ENCODE measurements around the gene NOX3.
"Not testable (repeated sequence)": the region's sequence is repeated elsewhere in the genome, so short reads cannot be mapped to it uniquely, and the experiment has no call there.

The NOX3 gene

DNA sequence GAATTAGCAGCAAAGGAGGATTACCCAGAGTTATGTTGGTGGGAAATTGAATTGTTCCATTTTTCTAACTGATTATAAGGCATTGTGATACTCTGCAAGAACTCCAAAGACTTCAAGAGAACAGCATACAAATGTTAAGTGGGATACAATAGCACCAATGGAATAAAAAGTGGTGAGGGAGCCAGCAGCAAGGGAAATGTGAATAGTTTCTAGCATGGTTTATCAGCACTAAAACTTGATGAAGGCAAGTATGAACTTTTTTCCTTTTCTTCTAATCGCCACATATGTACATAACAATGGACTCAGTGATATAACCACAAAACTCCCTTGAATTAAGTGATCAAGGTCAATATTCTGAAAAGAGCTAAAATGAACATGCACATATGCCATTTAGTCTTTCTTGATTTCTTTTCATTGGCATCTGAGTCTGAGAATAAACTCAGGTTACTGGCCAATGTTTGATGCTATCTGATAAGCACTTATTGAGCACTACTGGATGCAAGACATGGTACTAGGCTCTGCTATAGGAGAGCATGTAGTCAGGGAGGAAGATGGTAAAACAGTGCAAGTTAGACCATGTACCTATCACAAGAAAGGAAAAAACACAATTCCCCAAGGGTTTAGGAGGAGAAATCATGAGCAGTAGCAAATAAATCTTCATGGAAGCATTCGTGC is 36.6 kb upstream of the NOX3 start:
- Histone ChIP-seq H3K36me3 (no peaks in the 10 kb centered on the region), H3K9me3 (peaks cover 8% of the 10 kb centered on the region), H3K27me3 (no peaks in the 10 kb centered on the region), H3K4me1 (no peaks in the 10 kb centered on the region), H3K4me2 (no peak overlapping the region), H3K9ac (no peak overlapping the region), H4K20me1 (no peaks in the 10 kb centered on the region), H3K4me3 (no peak overlapping the region), H3K27ac (no peak overlapping the region)
- TF ChIP-seq Cebpa-rat (IDR thresholded peaks at IDR 0.05) = no peak

DNA sequence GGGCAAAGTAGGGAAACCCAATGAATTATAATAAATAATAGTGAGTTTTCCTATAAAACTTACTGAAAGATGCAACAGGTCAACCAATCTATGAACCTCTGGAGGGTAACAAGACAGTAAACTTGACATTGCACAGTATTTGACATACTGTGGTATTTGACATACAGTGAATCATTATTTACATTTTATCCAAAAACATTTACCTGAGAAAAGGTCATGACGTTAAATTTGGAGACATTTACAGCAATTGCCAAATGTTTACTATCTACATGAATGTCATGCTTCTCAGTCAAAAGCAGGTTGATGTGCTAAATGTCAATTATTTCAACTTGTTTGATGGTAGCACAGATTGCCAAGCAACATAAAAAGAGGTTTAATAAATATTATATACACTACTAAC is 35.8 kb upstream of the NOX3 start:
- Histone ChIP-seq H3K9ac (no peak overlapping the region), H3K9me3 (peaks cover 8% of the 10 kb centered on the region), H3K4me3 (no peak overlapping the region), H3K4me2 (no peak overlapping the region), H3K4me1 (no peaks in the 10 kb centered on the region), H4K20me1 (no peaks in the 10 kb centered on the region), H3K36me3 (no peaks in the 10 kb centered on the region), H3K27me3 (no peaks in the 10 kb centered on the region), H3K27ac (no peak overlapping the region)
- no peak for TF ChIP-seq Cebpa-rat (IDR thresholded peaks at IDR 0.05)

DNA sequence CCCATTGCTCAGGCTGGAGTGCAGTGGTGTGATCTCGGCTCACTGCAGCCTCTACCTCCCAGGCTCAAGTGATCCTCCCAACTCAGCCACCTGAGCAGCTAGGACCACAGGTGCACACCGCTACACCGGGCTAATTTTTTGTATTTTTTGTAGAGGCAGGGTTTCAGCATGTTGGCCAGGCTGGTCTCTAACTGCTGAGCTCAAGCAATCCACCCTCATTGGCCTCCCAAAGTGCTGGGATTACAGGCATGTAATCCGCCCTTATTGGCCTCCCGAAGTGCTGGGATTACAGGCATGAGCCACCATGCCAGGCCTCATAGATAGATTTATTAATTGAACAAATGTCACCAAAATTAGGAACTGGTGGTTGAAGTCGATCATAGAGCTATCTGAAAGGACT is 32.6 kb upstream of the NOX3 start:
- not testable (repeated sequence) for H3K4me2 ChIP-seq, H3K27me3 ChIP-seq, H3K9me3 ChIP-seq, H3K4me3 ChIP-seq, H3K36me3 ChIP-seq, H3K4me1 ChIP-seq, H3K27ac ChIP-seq, H3K9ac ChIP-seq, H4K20me1 ChIP-seq

DNA sequence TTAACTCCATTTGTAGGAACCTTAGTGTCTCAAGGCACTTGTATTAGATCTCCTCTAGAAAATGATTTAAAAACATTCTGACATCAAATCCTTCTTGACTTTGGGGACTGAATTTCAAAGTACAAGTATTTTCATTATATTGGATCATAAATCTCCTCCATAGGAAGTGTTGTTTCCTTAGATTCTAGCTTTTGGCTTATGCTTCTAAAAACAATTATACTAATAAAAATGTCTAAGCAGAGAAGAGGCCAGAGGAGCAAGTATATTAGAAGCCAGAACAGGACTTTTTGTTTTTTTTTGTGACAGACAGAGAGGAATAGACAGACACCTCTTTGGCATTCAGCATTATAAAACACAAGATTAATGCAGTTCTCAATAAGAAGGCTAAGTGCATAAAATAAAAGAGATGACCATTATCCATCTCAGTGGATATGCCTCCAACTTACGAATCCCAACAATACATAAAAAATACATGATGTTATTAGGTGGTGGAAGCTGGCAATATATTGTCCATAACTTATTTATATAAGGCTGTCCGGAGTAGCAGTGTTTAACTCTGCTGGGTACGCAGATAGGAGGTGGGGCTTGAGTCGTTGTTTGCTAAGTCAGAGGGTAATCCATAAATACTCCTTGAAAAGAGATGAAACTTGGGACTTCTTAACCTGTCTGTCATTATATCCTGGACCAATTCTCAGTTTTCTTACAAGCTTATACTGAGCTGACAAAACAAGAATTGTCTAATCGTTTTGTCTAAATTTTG is 31.9 kb upstream of the NOX3 start:
- Histone ChIP-seq H3K27me3 (no peaks in the 10 kb centered on the region), H3K4me2 (no peak overlapping the region), H3K9ac (no peak overlapping the region), H3K27ac (no peak overlapping the region), H3K36me3 (no peaks in the 10 kb centered on the region), H3K9me3 (peaks cover 1% of the 10 kb centered on the region), H4K20me1 (no peaks in the 10 kb centered on the region), H3K4me1 (no peaks in the 10 kb centered on the region), H3K4me3 (no peak overlapping the region)
- no peak for TF ChIP-seq Cebpa-rat (IDR thresholded peaks at IDR 0.05)

DNA sequence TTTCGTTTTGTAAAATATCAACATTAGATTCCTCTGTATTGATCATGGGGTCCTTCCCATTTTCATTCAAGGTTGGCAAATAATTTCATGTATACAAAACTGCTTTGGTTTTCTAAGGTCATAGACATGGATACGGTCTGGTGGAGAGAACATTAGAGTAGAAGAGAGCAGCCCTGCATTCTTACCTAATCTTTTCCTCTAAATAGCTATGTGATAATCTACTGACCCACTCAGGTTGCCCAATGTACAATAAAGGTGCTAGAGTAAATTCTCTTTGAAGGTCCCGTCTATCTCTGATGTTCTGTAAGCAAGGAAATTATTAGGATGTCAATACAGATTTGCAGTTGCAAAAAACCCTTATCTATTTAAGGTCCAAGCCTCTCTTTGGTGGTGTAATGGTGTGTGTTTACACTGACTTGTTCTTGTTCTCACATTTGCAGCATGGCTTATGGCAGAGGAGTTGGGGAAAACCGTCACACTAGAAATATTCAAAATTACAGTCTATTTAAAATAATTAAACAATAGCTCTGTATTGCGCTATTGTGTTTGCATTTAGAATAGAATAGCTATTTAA is 31.2 kb upstream of the NOX3 start:
- H3K4me3 ChIP-seq = no peak overlapping the region
- H3K9me3 ChIP-seq = no peaks in the 10 kb centered on the region
- TF ChIP-seq Cebpa-rat (IDR thresholded peaks at IDR 0.05) = no peak
- H3K9ac ChIP-seq = no peak overlapping the region
- H3K4me1 ChIP-seq = no peaks in the 10 kb centered on the region
- no peaks in the 10 kb centered on the region for H3K36me3 ChIP-seq
- H3K27ac ChIP-seq = no peak overlapping the region
- H3K4me2 ChIP-seq = no peak overlapping the region
- H3K27me3 ChIP-seq = no peaks in the 10 kb centered on the region
- H4K20me1 ChIP-seq = no peaks in the 10 kb centered on the region

DNA sequence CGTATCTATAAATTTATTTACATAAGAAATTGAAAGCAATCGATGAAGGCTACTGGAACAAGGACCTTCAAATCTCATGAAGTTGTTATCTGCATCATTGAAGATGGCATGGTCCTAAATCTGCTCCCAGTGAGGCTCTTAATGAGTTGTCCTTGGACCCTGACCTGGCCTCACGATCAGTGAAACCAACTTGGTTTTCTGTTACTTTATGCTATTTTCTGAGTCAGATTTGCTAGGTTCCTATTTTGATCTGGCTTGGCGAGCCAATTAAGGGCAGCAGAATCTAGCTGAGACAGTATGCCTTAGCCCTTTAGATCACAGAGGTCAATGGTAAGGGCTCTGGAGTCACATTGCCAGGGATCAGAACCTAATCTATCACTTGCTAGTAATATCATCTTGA is 30.1 kb upstream of the NOX3 start:
- H3K9ac ChIP-seq = no peak overlapping the region
- no peaks in the 10 kb centered on the region for H4K20me1 ChIP-seq
- no peaks in the 10 kb centered on the region for H3K9me3 ChIP-seq
- no peaks in the 10 kb centered on the region for H3K27me3 ChIP-seq
- H3K4me1 ChIP-seq = no peaks in the 10 kb centered on the region
- TF ChIP-seq Cebpa-rat (IDR thresholded peaks at IDR 0.05) = no peak
- no peaks in the 10 kb centered on the region for H3K36me3 ChIP-seq
- H3K4me3 ChIP-seq = no peak overlapping the region
- H3K4me2 ChIP-seq = no peak overlapping the region
- no peak overlapping the region for H3K27ac ChIP-seq

DNA sequence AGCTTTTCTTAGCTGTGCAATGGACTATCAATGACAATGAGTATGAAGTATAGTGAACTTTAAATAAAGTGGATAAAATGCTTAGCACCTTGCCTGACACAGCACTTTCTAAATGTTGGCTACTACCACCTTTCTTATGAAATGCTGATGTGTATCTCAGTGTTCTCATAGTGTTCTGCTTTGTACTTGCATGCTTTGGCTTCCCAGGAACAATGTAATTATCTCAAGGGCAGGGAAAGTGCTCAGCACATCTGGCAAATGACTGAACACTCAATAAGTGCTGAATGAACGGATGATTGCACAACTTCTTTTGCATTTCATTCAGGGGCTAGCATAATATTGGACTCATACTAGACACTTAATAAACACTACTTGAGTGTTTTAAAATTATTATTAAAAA is 28.2 kb upstream of the NOX3 start:
- no peak for TF ChIP-seq Cebpa-rat (IDR thresholded peaks at IDR 0.05)
- Histone ChIP-seq H4K20me1 (no peaks in the 10 kb centered on the region), H3K4me1 (no peaks in the 10 kb centered on the region)

DNA sequence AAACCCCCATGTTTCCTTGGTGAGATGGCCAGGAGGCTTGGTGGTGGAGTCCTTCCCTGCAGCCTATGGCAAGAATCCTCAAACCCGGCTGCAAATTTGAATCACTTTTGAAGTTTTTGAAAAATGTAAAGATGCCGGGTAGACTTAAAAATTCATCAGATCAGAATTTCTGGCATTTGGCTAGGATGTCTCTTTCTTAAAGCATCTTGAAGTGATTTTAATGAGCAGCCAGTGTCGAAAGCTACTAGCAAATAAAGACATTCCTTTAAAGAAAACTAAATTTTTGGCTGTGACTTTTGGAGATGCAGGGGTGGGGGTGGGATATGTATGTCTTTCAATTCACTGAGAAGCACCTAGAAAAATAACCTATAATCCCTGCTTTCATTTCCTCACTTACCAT is 25.6 kb upstream of the NOX3 start:
- TF ChIP-seq Cebpa-rat (IDR thresholded peaks at IDR 0.05) = no peak
- Histone ChIP-seq H3K4me3 (no peak overlapping the region), H3K4me2 (no peak overlapping the region)

More for the DNA sequence above, 28.2 kb upstream of the NOX3 start:
- no peak overlapping the region for H3K9ac ChIP-seq
- no peak overlapping the region for H3K4me3 ChIP-seq
- peaks cover 7% of the 10 kb centered on the region; the same call in 1 of the 2 replicates for H3K9me3 ChIP-seq
- no peak overlapping the region for H3K4me2 ChIP-seq
- H3K27ac ChIP-seq = no peak overlapping the region
- no peaks in the 10 kb centered on the region for H3K36me3 ChIP-seq
- no peaks in the 10 kb centered on the region for H3K27me3 ChIP-seq

DNA sequence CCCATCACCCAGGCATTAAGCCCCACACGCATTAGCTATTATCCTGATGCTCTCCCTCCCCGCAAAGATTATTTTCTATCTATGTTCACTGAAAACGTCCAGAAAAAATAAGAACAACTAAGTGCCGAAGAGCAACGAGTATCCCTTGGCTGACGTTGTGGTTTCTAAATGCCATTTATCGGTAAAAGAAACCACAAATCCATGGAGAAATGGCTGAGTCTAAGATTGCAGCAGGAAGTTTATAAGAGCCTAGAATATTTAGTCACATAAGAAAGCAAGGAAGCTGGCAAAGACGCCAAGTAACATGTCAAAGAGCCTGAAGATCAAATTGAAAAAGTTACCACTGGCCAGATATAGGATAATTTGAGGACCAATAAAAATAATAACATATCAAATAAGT is 18.1 kb upstream of the NOX3 start:
- Histone ChIP-seq H3K27me3 (no peaks in the 10 kb centered on the region), H3K27ac (no peak overlapping the region), H3K36me3 (no peaks in the 10 kb centered on the region), H4K20me1 (no peaks in the 10 kb centered on the region), H3K4me1 (peaks cover 23% of the 10 kb centered on the region), H3K4me2 (peak overlapping the region; percentile 53), H3K4me3 (no peak overlapping the region), H3K9me3 (peaks cover 26% of the 10 kb centered on the region), H3K9ac (no peak overlapping the region)
- TF ChIP-seq Cebpa-rat (IDR thresholded peaks at IDR 0.05) = no peak

More for the DNA sequence above, 25.6 kb upstream of the NOX3 start:
- no peaks in the 10 kb centered on the region for H3K4me1 ChIP-seq
- H3K9ac ChIP-seq = no peak overlapping the region
- no peaks in the 10 kb centered on the region for H4K20me1 ChIP-seq
- no peaks in the 10 kb centered on the region for H3K27me3 ChIP-seq
- no peak overlapping the region for H3K27ac ChIP-seq
- no peaks in the 10 kb centered on the region for H3K36me3 ChIP-seq
- H3K9me3 ChIP-seq = peaks cover 7% of the 10 kb centered on the region; the same call in 1 of the 2 replicates

DNA sequence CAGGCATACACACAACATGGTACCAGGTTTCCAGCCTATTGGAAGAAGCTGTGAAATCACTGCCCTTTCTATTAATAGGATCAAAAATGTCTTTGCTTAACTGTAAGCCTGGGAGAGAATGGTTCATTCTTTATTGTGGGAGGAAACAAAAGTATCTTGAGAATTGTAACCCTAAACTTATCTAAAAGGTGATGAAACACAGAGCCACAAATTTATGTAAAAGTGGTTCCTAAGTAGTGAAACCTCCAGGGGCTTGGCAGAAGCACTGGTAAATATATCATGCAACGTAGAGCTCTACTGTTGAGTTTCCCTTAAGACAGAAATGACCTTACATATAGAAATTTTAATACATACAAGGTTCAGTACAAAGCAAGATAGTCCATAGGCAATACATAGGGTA is 17.2 kb upstream of the NOX3 start:
- H3K27ac ChIP-seq = no peak overlapping the region
- no peak overlapping the region for H3K9ac ChIP-seq
- no peaks in the 10 kb centered on the region for H3K36me3 ChIP-seq

DNA sequence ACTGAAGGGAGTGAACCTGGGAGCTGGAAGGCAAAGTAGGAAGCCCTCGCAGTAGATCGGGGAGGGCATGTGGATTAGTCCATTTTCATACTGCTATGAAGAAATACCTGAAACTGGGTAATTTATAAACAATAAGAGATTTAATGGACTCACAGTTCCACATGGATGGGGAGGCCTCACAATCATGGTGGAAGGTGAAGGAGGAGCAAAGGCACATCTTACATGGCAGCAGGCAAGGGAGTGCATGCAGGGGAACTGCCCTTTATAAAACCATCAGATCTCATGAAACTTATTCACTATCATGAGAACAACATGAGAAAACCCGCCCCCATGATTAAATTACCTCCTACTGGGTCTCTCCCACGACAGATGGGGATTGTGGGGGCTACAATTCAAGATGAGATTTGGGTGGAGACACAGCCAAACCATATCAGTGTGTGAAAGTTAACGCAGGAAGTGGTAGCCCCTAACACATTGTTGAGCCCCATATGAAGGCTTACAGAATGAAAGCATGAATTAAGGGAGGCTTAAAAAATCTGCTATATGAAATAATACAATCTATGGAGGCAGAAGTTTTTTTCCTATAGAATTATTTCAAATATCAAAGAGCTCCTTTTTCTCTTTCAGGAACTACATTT is 15.5 kb upstream of the NOX3 start:
- H3K9ac ChIP-seq = not testable (repeated sequence)

More for the DNA sequence above, 17.2 kb upstream of the NOX3 start:
- Histone ChIP-seq H3K4me3 (no peak overlapping the region), H3K4me1 (peaks cover 23% of the 10 kb centered on the region), H3K4me2 (peak overlapping the region; percentile 53), H3K27me3 (no peaks in the 10 kb centered on the region), H4K20me1 (no peaks in the 10 kb centered on the region), H3K9me3 (peaks cover 35% of the 10 kb centered on the region)
- TF ChIP-seq Cebpa-rat (IDR thresholded peaks at IDR 0.05) = no peak

DNA sequence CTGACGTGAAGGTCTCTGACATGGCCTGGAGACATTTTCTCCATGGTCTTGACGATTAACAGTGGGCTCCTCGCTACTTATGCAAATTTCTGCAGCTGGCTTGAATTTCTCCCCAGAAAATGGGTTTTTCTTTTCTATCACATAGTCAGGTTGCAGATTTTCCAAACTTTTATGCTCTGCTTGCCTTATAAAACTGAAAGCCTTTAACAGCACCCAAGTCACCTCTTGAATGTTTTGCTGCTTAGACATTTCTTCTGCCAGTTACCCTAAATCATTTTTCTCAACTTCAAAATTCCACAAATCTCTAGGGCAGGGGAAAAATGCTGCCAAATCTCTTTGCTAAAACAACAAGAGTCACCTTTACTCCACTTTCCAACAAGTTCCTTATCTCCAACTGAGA is 12.9 kb upstream of the NOX3 start:
- not testable (repeated sequence) for H3K9ac ChIP-seq, H3K4me3 ChIP-seq, H4K20me1 ChIP-seq, H3K27me3 ChIP-seq, H3K4me2 ChIP-seq, H3K36me3 ChIP-seq, H3K27ac ChIP-seq
- peaks cover 74% of the 10 kb centered on the region for H3K9me3 ChIP-seq
- H3K4me1 ChIP-seq = peaks cover 16% of the 10 kb centered on the region

More for the DNA sequence above, 15.5 kb upstream of the NOX3 start:
- H3K4me2 ChIP-seq, H3K36me3 ChIP-seq, H4K20me1 ChIP-seq, H3K27ac ChIP-seq, H3K27me3 ChIP-seq, H3K4me3 ChIP-seq: not testable (repeated sequence)
- peaks cover 23% of the 10 kb centered on the region for H3K4me1 ChIP-seq
- peaks cover 53% of the 10 kb centered on the region for H3K9me3 ChIP-seq
